K562 (cell line): ENCODE results near the gene IQCN. TPM values are rescaled to one million over a fixed set of nuclear protein-coding genes. Genes with fewer than 3 reads are reported as not detected.
A peak's percentile ranks its signal among the peaks of the same experiment; 100 is the strongest.

Experiments
- ARNT ChIP-seq, 2 experiments: fragments of 450-650 bp; IDR thresholded peaks; 2 replicates each; pipeline ENCODE4 v1.6.1; 2016; ENCODE audit warnings: mild to moderate bottlenecking in 1 of 2
- CEBPB ChIP-seq: fragments of 450-650 bp; IDR thresholded peaks from 2 replicates; pipeline ENCODE4 v1.6.1; 2016; ENCODE audit warnings: missing genetic modification characterization, missing compliant biosample characterization
- HDAC2 ChIP-seq: fragments of 450-650 bp; IDR thresholded peaks from 2 replicates; pipeline ENCODE4 v1.6.1; 2016; ENCODE audit warnings: mild to moderate bottlenecking
- KDM4B ChIP-seq, 2 experiments: fragments of 450-650 bp in 1 of 2; sonication (generic) in 1 of 2; IDR thresholded peaks; 2 replicates each; pipeline ENCODE4 v1.6.1; 2016 to 2017; ENCODE audit warnings: borderline replicate concordance in 2 of 2, antibody characterized with exemption in 1 of 2, low read depth in 1 of 2, mild to moderate bottlenecking in 1 of 2
- NCOR1 ChIP-seq: fragments of 450-650 bp; IDR thresholded peaks from 2 replicates; pipeline ENCODE4 v1.6.1; 2016; ENCODE audit warnings: mild to moderate bottlenecking, moderate library complexity
- PTTG1 ChIP-seq: fragments of 450-650 bp; IDR thresholded peaks from 2 replicates; pipeline ENCODE4 v1.6.1; 2016; ENCODE audit warnings: low read depth, mild to moderate bottlenecking, missing genetic modification characterization, missing compliant biosample characterization
- RB1 ChIP-seq: fragments of 450-650 bp; IDR thresholded peaks from 2 replicates; pipeline ENCODE4 v1.6.1; 2017; ENCODE audit warnings: low read depth, mild to moderate bottlenecking
- RBBP5 ChIP-seq: fragments of 200-600 bp; sonication (generic); IDR thresholded peaks from 2 replicates; pipeline ENCODE4 v1.6.1; 2012; ENCODE audit warnings: borderline replicate concordance, mild to moderate bottlenecking, low read length, control low read depth, inconsistent platforms; ENCODE audit not compliant: insufficient read depth, poor library complexity, severe bottlenecking
- polyA plus RNA-seq, 8 experiments: library from polyadenylated mRNA; depleted of rRNA in 4 of 8; stranded (reverse) in 5 of 8; unstranded in 3 of 8; fragments of >200 nt; fragmentation: Nextera tagmentation in 2 of 8; fragmentation: Illumina TruSeq in 1 of 8; extraction: Ambion mirVana in 2 of 8; extraction: Trizol in 1 of 8; gene quantifications; 2 replicates each; pipeline versions ENCODE4 v1.2.1 to v1.2.3, GENCODE V29; 2011 to 2014; ENCODE audit warnings: inconsistent platforms in 1 of 8, missing spikeins in 1 of 8
- total RNA-seq, 7 experiments: library from RNA; depleted of rRNA in 6 of 7; stranded (reverse); fragments of >200 nt in 6 of 7; fragmentation: Illumina TruSeq in 2 of 7; extraction: Trizol in 2 of 7; gene quantifications; 2 replicates each; pipeline versions ENCODE4 v1.2.1 to v1.2.3, GENCODE V29; 2011 to 2021; ENCODE audit warnings: low replicate concordance in 1 of 7
- TF ChIP-seq, protein P1 (sequence below): fragments of 250-450 bp; sonication (Bioruptor Pico); IDR thresholded peaks from 2 replicates; pipeline ENCODE4 v1.9.0; 2021; ENCODE audit warnings: mild to moderate bottlenecking, inconsistent platforms
- TF ChIP-seq, protein P2 (sequence below), 2 experiments: fragments of 450-650 bp; formaldehyde crosslinking in 1 of 2; IDR thresholded peaks; 2 replicates each; pipeline versions ENCODE4 v1.4.0 to v1.6.1; 2014 to 2020; ENCODE audit warnings: mild to moderate bottlenecking in 2 of 2, borderline replicate concordance in 1 of 2, low read depth in 1 of 2
- TF ChIP-seq, protein P3 (sequence below): fragments of 250-450 bp; sonication (Bioruptor Pico); IDR thresholded peaks from 2 replicates; pipeline ENCODE4 v1.4.0; 2020; ENCODE audit warnings: mild to moderate bottlenecking, moderate library complexity
- TF ChIP-seq, protein P4 (sequence below): fragments of 450-650 bp; IDR thresholded peaks from 2 replicates; pipeline ENCODE4 v1.6.1; 2014; ENCODE audit warnings: low read depth, mild to moderate bottlenecking, moderate library complexity, borderline replicate concordance

Gene IQCN
- total and polyA plus RNA-seq, 9 of the 15 experiments (the other 6 are each of a cell fraction or from before 2014, with no cell fraction given): 0.01 to 0.07 (median 0.04) TPM; not detected in 3

DNA sequence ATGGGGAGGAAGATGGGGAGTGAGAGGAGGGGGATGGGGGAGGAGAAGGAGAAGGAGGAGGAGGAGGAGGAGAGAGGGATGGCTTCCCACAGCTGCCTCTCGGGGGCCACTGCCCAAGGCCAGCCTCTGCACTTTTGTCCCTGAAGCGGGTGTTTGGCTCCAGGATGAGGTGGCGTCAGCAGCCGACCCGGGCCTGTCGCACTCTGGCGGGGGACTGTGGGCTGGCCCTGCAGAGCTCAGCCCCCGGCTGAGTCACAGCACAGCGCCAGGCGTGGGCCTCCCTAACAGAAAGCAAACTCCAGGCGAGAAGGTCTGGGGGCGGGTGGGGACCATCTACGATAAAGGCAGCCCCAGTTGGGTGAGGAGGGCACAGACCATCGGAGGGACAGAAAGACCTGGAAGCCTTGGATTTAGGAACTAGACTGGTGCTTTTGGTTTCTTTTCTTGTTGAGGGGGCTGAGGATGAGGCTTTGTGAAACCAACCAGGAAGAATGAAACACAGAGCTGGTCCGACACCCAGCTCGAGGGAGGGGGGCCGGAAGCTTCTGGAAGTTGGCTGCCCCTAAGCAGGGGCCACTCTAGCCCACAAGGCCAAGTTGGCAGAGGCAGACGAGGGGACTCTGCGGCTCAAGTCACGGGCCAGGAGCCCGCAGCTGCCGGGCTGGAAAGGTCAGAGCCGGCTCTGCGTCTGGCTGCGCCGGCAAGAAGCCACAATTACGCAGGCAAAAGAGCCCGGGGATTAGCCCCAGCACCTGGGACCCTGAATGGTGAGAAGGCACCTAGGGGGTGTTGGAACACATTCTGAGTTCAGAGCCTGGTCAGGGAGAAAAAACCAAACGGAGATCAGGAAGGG is 30.4 kb upstream of the IQCN start (continued):
- TF ChIP-seq, protein P1, sequence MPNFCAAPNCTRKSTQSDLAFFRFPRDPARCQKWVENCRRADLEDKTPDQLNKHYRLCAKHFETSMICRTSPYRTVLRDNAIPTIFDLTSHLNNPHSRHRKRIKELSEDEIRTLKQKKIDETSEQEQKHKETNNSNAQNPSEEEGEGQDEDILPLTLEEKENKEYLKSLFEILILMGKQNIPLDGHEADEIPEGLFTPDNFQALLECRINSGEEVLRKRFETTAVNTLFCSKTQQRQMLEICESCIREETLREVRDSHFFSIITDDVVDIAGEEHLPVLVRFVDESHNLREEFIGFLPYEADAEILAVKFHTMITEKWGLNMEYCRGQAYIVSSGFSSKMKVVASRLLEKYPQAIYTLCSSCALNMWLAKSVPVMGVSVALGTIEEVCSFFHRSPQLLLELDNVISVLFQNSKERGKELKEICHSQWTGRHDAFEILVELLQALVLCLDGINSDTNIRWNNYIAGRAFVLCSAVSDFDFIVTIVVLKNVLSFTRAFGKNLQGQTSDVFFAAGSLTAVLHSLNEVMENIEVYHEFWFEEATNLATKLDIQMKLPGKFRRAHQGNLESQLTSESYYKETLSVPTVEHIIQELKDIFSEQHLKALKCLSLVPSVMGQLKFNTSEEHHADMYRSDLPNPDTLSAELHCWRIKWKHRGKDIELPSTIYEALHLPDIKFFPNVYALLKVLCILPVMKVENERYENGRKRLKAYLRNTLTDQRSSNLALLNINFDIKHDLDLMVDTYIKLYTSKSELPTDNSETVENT (CRISPR knock-in tag): peak; percentile 62; the same call in 1 of the 2 replicates
- TF ChIP-seq PTTG1 (tag) (no peak), CEBPB (tag) (no peak), KDM4B (IDR thresholded peaks at IDR 0.05; ENCODE audit: borderline replicate concordance in 2 of 2, low read depth in 1 of 2) (peak in 1 of 2 experiments; percentile 41; a peak in 1 of 4 replicates), RB1 (peak; percentile 46), ARNT (IDR thresholded peaks at IDR 0.05) (no peak), RBBP5 (no peak), HDAC2 (no peak), NCOR1 (peak; percentile 40)
- TF ChIP-seq, protein P2, sequence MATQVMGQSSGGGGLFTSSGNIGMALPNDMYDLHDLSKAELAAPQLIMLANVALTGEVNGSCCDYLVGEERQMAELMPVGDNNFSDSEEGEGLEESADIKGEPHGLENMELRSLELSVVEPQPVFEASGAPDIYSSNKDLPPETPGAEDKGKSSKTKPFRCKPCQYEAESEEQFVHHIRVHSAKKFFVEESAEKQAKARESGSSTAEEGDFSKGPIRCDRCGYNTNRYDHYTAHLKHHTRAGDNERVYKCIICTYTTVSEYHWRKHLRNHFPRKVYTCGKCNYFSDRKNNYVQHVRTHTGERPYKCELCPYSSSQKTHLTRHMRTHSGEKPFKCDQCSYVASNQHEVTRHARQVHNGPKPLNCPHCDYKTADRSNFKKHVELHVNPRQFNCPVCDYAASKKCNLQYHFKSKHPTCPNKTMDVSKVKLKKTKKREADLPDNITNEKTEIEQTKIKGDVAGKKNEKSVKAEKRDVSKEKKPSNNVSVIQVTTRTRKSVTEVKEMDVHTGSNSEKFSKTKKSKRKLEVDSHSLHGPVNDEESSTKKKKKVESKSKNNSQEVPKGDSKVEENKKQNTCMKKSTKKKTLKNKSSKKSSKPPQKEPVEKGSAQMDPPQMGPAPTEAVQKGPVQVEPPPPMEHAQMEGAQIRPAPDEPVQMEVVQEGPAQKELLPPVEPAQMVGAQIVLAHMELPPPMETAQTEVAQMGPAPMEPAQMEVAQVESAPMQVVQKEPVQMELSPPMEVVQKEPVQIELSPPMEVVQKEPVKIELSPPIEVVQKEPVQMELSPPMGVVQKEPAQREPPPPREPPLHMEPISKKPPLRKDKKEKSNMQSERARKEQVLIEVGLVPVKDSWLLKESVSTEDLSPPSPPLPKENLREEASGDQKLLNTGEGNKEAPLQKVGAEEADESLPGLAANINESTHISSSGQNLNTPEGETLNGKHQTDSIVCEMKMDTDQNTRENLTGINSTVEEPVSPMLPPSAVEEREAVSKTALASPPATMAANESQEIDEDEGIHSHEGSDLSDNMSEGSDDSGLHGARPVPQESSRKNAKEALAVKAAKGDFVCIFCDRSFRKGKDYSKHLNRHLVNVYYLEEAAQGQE (IDR thresholded peaks at IDR 0.05; ENCODE audit: borderline replicate concordance): 0 out of 2 replicates have a peak, but pooled peaks have one; percentile 7
- TF ChIP-seq, protein P2 (CRISPR knock-in tag; IDR thresholded peaks at IDR 0.05; ENCODE audit: low read depth): no peak
- TF ChIP-seq, protein P3, sequence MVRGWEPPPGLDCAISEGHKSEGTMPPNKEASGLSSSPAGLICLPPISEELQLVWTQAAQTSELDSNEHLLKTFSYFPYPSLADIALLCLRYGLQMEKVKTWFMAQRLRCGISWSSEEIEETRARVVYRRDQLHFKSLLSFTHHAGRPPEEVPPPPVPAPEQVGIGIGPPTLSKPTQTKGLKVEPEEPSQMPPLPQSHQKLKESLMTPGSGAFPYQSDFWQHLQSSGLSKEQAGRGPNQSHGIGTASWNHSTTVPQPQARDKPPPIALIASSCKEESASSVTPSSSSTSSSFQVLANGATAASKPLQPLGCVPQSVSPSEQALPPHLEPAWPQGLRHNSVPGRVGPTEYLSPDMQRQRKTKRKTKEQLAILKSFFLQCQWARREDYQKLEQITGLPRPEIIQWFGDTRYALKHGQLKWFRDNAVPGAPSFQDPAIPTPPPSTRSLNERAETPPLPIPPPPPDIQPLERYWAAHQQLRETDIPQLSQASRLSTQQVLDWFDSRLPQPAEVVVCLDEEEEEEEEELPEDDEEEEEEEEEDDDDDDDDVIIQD: no peak
- TF ChIP-seq, protein P4, sequence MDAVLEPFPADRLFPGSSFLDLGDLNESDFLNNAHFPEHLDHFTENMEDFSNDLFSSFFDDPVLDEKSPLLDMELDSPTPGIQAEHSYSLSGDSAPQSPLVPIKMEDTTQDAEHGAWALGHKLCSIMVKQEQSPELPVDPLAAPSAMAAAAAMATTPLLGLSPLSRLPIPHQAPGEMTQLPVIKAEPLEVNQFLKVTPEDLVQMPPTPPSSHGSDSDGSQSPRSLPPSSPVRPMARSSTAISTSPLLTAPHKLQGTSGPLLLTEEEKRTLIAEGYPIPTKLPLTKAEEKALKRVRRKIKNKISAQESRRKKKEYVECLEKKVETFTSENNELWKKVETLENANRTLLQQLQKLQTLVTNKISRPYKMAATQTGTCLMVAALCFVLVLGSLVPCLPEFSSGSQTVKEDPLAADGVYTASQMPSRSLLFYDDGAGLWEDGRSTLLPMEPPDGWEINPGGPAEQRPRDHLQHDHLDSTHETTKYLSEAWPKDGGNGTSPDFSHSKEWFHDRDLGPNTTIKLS: peak; percentile 48; the same call in 1 of the 2 replicates
